ENCODE results near the gene DNAJC5. TPM values are rescaled to one million over a fixed set of nuclear protein-coding genes. Genes with fewer than 3 reads are reported as not detected.

Gene DNAJC5
- total and polyA plus RNA-seq, 9 of the 15 experiments (the other 6 are each of a cell fraction or from before 2014, with no cell fraction given): 0.95 to 42.8 (median 23.4) TPM

DNA sequence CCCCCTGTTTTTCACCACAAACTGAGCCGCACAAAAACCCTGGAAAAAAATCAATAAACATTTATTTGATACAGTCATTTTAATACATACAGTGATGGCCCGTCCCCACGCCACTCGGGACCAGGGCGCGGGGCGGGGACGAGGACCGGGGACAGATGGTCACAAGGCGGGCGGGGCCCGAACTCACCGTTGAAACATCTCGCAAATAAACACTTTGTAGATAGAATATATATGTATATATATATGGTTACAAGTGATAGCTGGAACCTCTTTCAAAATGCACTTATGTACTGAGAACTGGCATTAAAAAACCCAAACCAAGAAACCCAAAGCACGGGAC, 61.7 kb downstream of the DNAJC5 start (continued):
- TF ChIP-seq ZNF431 (CRISPR knock-in tag; IDR thresholded peaks at IDR 0.05) (no peak), CBX8 (IDR thresholded peaks at IDR 0.05; ENCODE audit: borderline replicate concordance, extremely low read depth, low read depth, low read length, poor library complexity, severe bottlenecking) (no peak), MYC (IDR thresholded peaks at IDR 0.05; ENCODE audit: low read depth, low read length) (no peak), MYC (CRISPR knock-in tag; IDR thresholded peaks at IDR 0.05; ENCODE audit: borderline replicate concordance, low read depth) (peak; percentile 40; the same call in 1 of the 2 replicates), DLX4 (CRISPR knock-in tag; IDR thresholded peaks at IDR 0.05) (no peak), CEBPG (CRISPR knock-in tag; IDR thresholded peaks at IDR 0.05) (no peak), CEBPG (tag; conservative IDR thresholded peaks at IDR 0.05 in 1 of 2, IDR thresholded peaks at IDR 0.05 in 1 of 2) (no peak)
- TF ChIP-seq, protein P1, sequence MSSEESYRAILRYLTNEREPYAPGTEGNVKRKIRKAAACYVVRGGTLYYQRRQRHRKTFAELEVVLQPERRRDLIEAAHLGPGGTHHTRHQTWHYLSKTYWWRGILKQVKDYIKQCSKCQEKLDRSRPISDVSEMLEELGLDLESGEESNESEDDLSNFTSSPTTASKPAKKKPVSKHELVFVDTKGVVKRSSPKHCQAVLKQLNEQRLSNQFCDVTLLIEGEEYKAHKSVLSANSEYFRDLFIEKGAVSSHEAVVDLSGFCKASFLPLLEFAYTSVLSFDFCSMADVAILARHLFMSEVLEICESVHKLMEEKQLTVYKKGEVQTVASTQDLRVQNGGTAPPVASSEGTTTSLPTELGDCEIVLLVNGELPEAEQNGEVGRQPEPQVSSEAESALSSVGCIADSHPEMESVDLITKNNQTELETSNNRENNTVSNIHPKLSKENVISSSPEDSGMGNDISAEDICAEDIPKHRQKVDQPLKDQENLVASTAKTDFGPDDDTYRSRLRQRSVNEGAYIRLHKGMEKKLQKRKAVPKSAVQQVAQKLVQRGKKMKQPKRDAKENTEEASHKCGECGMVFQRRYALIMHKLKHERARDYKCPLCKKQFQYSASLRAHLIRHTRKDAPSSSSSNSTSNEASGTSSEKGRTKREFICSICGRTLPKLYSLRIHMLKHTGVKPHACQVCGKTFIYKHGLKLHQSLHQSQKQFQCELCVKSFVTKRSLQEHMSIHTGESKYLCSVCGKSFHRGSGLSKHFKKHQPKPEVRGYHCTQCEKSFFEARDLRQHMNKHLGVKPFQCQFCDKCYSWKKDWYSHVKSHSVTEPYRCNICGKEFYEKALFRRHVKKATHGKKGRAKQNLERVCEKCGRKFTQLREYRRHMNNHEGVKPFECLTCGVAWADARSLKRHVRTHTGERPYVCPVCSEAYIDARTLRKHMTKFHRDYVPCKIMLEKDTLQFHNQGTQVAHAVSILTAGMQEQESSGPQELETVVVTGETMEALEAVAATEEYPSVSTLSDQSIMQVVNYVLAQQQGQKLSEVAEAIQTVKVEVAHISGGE (CRISPR knock-in tag; IDR thresholded peaks at IDR 0.05): no peak
